ENCODE data around the gene MS4A5. TPM values are rescaled to one million over a fixed set of nuclear protein-coding genes. Genes with fewer than 3 reads are reported as not detected.

MS4A5 gene
- total and polyA plus RNA-seq, 10 of the 15 experiments (the other 5 are each of a cell fraction or from before 2014, with no cell fraction given) = not detected

GRCh38 chr11:60396799-60397198, 32.6 kb upstream of the MS4A5 start (continued):
- TF ChIP-seq IKZF1 (conservative IDR thresholded peaks at IDR 0.05) (no peak), PAX5 (IDR thresholded peaks at IDR 0.05; ENCODE audit: borderline replicate concordance, low read depth, low read length) (peak; percentile 27; the same call in 1 of the 2 replicates), NR2C1 (IDR thresholded peaks at IDR 0.05) (no peak), SP1 (IDR thresholded peaks at IDR 0.05; ENCODE audit: low read depth, low read length) (no peak), ATF2 (IDR thresholded peaks at IDR 0.05; ENCODE audit: low read length) (no peak; the same call in 1 of the 2 replicates), POU2F2 (IDR thresholded peaks at IDR 0.05; ENCODE audit: borderline replicate concordance, low read depth, low read length) (peak; percentile 15; the same call in 1 of the 3 replicates), ZZZ3 (IDR thresholded peaks at IDR 0.05; ENCODE audit: control insufficient read depth, insufficient read length, low read depth) (no peak)

GRCh38 chr11:60420015-60420414, 9.4 kb upstream of the MS4A5 start:
- WGBS (ENCODE audit: insufficient coverage, insufficient replicate concordance, low lambda C conversion rate, missing lambda C conversion rate) = 14% methylated on average over 2 of the region's 2 CpGs
- Histone ChIP-seq H3K4me1 (ENCODE audit: control insufficient read depth, insufficient read depth, low read length) (no peaks in the 10 kb centered on the region), H3K4me3 (no peak overlapping the region), H3K9me3 (replicated peaks; ENCODE audit: control insufficient read depth, insufficient read depth, low read length) (no peaks in the 10 kb centered on the region; the same call in 2 of the 3 replicates), H3K9ac (ENCODE audit: control insufficient read depth, insufficient read depth, low read length) (no peak overlapping the region), H2AFZ (ENCODE audit: control insufficient read depth, low read depth, low read length) (no peak overlapping the region), H4K20me1 (ENCODE audit: control insufficient read depth, insufficient read depth) (no peaks in the 10 kb centered on the region), H3K36me3 (ENCODE audit: control insufficient read depth in 2 of 2, insufficient read depth in 2 of 2, low read length in 1 of 2) (no peaks in the 10 kb centered on the region), H3K27ac (ENCODE audit: control insufficient read depth, insufficient read depth) (no peak overlapping the region), H3K79me2 (ENCODE audit: control insufficient read depth, insufficient read depth, low read length) (no peaks in the 10 kb centered on the region), H3K4me2 (ENCODE audit: control insufficient read depth, insufficient read depth) (no peak overlapping the region), H3K27me3 (replicated peaks in 1 of 2; ENCODE audit: control insufficient read depth in 2 of 2, insufficient read depth in 2 of 2, low read length in 1 of 2) (no peaks in the 10 kb centered on the region)
- ChIA-PET RAD21 (ENCODE audit: unreplicated experiment) (no interaction called here), SMC1A (ENCODE audit: uncharacterized antibody, unreplicated experiment) (interaction anchor here (1.5 kb wide), 1 partner anchor 12 kb away, joined by 5 read pairs; no protein-coding TSS in a partner anchor), POLR2A (no interaction called here), CTCF (interaction anchor here (0.9 to 1.1 kb wide), 3 partner anchors 14 to 86 kb away, joined by 3 to 5 read pairs (median 3); no protein-coding TSS in a partner anchor)
- intact Hi-C loops (cut with micrococcal nuclease; ENCODE audit: unreplicated experiment) (no loop called here), in situ Hi-C loops (cut with MboI) (no loop called here)
- DNase-seq (ENCODE audit: low read depth, low spot score) (no peak), ATAC-seq (no peak), FAIRE-seq (no peak)
- TF ChIP-seq HSF1 (IDR thresholded peaks at IDR 0.05; ENCODE audit: low read depth, low read length) = no peak
- no TSS peak for BruUV-seq (replicated peaks)

Data from GM12878 (cell line).